Measurements from ENCODE around the gene TNFRSF18. TPM values are rescaled to one million over a fixed set of nuclear protein-coding genes. Genes with fewer than 3 reads are reported as not detected.

Gene TNFRSF18
- total RNA-seq, 1 donor from 2014 or later: not detected

DNA sequence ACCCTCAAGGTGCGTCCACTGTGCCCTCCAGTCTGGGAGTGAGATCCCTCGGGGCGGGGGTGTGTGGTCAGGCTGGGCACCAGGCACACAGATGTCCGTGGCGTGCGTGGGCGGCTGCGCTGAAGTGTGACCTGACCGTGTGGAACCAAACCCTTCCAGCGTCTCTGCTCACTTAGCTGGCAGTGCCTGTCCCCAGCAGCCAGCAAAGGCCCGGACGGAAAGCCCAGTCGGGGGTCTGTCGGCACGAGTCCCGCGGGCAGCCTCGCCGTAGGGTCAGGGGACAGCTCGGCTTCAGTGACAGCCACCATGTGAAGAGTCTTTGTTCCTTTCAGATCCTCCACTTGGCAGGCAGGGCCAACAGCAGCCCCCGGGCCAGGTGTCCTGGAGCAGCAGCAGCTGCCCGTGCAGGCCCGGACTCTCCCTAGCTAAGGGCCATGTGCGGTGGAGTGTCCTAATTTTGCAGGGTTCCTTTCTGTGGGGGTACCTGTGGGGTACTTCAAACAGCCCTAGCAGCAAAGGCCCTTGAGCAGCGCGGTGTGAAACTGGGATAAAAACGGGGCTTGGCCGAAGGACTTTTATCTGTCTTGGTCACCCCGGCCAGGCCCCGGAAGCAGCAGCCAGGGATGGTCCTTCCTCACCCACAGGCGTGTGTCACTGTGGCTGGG, 21.2 kb downstream of the TNFRSF18 start:
- peaks cover 5% of the 10 kb centered on the region for H3K27me3 Mint-ChIP-seq (ENCODE audit: low read depth)
- no peaks in the 10 kb centered on the region for H3K4me1 Mint-ChIP-seq (ENCODE audit: low read depth)
- H3K9me3 Mint-ChIP-seq (ENCODE audit: low read depth): no peaks in the 10 kb centered on the region
- no peaks in the 10 kb centered on the region for H3K36me3 Mint-ChIP-seq (ENCODE audit: low read depth)
- peak; percentile 84 for DNase-seq (ENCODE audit: low spot score)
- TF ChIP-seq, protein P1, sequence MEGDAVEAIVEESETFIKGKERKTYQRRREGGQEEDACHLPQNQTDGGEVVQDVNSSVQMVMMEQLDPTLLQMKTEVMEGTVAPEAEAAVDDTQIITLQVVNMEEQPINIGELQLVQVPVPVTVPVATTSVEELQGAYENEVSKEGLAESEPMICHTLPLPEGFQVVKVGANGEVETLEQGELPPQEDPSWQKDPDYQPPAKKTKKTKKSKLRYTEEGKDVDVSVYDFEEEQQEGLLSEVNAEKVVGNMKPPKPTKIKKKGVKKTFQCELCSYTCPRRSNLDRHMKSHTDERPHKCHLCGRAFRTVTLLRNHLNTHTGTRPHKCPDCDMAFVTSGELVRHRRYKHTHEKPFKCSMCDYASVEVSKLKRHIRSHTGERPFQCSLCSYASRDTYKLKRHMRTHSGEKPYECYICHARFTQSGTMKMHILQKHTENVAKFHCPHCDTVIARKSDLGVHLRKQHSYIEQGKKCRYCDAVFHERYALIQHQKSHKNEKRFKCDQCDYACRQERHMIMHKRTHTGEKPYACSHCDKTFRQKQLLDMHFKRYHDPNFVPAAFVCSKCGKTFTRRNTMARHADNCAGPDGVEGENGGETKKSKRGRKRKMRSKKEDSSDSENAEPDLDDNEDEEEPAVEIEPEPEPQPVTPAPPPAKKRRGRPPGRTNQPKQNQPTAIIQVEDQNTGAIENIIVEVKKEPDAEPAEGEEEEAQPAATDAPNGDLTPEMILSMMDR (IDR thresholded peaks at IDR 0.05): no peak
- no peak overlapping the region for H3K4me3 Mint-ChIP-seq (ENCODE audit: unreplicated experiment)
- no peak overlapping the region for H3K27ac Mint-ChIP-seq (ENCODE audit: unreplicated experiment)

DNA sequence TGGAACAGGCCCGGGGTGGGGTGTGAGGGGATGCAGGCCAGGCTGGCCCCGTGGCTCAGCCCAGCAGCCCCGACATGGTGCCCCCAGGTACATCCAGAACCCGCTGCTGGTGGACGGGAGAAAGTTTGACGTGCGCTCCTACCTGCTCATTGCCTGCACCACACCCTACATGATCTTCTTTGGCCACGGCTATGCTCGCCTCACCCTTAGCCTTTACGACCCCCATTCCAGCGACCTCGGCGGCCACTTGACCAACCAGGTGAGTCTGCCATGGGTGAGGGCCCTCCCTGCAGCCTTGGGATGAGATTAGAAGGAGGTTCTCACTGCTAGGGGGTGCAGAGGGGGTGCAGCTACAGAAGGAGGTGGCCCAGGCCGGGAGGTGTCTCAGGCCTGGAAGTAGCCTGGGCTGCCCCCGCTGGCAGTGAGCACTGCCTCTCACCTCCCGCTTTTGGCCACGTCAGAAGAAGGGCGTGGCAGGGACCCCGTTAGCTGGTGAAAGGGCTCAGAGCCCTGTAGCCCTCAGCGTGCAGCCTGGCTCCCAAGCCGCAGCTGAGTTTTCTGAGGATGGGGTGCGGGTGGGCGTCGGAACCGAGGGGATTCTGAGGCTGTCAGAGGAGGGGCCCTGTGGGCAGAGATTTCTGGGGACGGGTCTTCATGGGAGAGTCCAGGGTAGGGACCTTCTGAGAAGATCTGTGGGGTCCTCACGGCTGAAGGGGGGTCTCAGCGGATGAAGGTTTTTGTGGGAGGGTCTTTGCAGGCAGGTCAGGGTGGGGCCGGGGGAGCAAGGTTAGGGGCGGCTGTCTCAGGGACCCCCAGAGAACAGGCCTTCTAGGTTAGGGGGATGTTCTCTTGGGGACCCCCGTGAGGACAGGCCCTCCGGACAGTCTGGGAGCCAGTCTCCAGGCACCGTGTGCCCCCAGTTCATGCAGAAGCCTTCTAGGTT, 22.3 kb downstream of the TNFRSF18 start:
- H3K27me3 Mint-ChIP-seq (ENCODE audit: low read depth): peaks cover 5% of the 10 kb centered on the region

DNA sequence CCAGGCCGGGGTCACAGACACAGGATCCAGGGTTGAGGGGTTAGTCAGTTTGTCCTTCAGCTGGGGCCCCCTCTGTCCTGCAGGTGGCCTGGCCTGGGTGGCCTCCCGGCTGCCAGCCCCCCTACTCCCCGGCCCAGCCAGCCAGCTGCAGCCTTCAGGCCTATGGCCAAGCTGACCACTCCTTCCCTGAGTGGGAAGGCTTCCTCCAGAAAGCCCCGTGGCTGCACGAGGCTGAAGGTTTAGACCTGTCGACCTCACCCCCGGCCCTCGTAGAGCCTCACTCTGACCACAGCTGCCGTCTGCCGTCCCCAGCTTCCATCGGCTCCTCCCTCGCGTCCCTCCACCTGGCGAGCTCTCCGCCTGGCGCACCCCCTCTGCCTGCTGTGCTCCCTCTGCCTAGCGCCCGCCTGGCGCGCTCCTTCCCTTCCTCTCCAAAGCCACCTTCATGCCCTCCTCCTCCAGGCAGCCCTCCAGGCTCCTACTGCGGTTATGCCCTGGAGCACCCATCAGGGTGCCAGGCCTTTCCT, 23.1 kb downstream of the TNFRSF18 start:
- Mint-ChIP-seq H3K27ac (ENCODE audit: unreplicated experiment) (no peak overlapping the region), H3K4me1 (ENCODE audit: low read depth) (no peaks in the 10 kb centered on the region), H3K27me3 (ENCODE audit: low read depth) (peaks cover 5% of the 10 kb centered on the region), H3K9me3 (ENCODE audit: low read depth) (no peaks in the 10 kb centered on the region), H3K4me3 (ENCODE audit: unreplicated experiment) (no peak overlapping the region), H3K36me3 (ENCODE audit: low read depth) (no peaks in the 10 kb centered on the region)
- DNase-seq (ENCODE audit: low spot score): peak; percentile 70
- TF ChIP-seq, protein P1 (IDR thresholded peaks at IDR 0.05): no peak

More for the DNA sequence above, 22.3 kb downstream of the TNFRSF18 start:
- TF ChIP-seq, protein P1 (IDR thresholded peaks at IDR 0.05): no peak
- Mint-ChIP-seq H3K36me3 (ENCODE audit: low read depth) (no peaks in the 10 kb centered on the region), H3K9me3 (ENCODE audit: low read depth) (no peaks in the 10 kb centered on the region), H3K27ac (ENCODE audit: unreplicated experiment) (no peak overlapping the region), H3K4me1 (ENCODE audit: low read depth) (no peaks in the 10 kb centered on the region), H3K4me3 (ENCODE audit: unreplicated experiment) (no peak overlapping the region)
- DNase-seq (ENCODE audit: low spot score): peak; percentile 72

DNA sequence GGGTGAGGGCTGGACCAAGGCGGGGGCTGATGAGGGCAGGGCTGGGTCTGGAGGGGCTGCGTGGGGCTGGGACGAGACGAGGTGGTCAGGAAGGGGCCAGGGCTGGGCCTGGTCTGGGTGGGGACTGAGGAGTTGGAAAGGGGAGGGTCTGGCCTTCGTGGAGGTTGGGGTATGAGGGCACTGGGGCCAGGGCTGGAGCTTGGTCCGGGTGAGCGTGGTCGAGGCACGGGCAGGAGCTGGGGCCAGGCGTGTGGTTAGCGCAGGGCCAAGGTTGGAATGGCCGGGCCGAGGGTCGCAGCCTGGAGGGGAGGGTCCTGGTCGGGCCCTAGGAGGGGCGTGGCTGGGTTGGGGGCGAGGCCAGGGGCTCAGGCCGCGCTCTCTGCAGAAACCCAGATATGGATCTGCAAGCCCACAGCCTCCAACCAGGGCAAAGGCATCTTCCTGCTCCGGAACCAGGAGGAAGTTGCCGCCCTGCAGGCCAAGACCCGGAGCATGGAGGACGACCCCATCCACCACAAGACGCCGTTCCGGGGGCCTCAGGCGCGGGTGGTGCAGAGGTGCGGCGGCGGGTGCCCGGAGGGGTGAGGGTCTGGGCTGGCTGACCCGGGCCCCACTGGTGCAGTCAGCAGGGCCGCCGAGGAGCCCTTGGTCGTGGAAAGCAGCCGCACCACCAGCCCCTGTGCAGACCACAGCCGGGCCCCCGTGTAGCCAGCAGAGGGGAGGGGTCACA, 23.7 kb downstream of the TNFRSF18 start:
- Mint-ChIP-seq H3K36me3 (ENCODE audit: low read depth) (no peaks in the 10 kb centered on the region), H3K27ac (ENCODE audit: unreplicated experiment) (no peak overlapping the region), H3K4me3 (ENCODE audit: unreplicated experiment) (no peak overlapping the region), H3K9me3 (ENCODE audit: low read depth) (no peaks in the 10 kb centered on the region), H3K27me3 (ENCODE audit: low read depth) (peaks cover 5% of the 10 kb centered on the region), H3K4me1 (ENCODE audit: low read depth) (no peaks in the 10 kb centered on the region)
- DNase-seq (ENCODE audit: low spot score): peak; percentile 90
- TF ChIP-seq, protein P1 (IDR thresholded peaks at IDR 0.05): no peak

Data from chondrocyte (in vitro differentiated cells).